Natural killer cell (primary cell): Measurements from ENCODE around the gene RRP1B. TPM values are rescaled to one million over a fixed set of nuclear protein-coding genes. Genes with fewer than 3 reads are reported as not detected.

Experiments used
- ATAC-seq, 3 donors: fragments of 150-1000 bp in 2 of 3; fragments of 200-7000 bp in 1 of 3; cut with Tn5 transposase; 1 replicate in 1 of 3; 2 replicates in 2 of 3; pipeline ENCODE4 v1.10.0; 2021; ENCODE audit warnings: mild to moderate bottlenecking in 2 of 3, moderate library complexity in 2 of 3
- DNase-seq, 2 donors: peaks; one replicate each; pipeline versions ENCODE4 v3.0.0 to v3.0.0-alpha.2; 2013 to 2021; ENCODE audit warnings: mixed read lengths in 1 of 2
- H3K27ac ChIP-seq: one replicate; pipeline ENCODE4 v1.5.1; 2013; ENCODE audit warnings: mild to moderate bottlenecking, low read length
- H3K27me3 ChIP-seq: one replicate; pipeline ENCODE4 v1.6.1; 2013; ENCODE audit warnings: low read length; ENCODE audit not compliant: control insufficient read depth, insufficient read depth
- H3K36me3 ChIP-seq: one replicate; pipeline ENCODE4 v1.6.1; 2013; ENCODE audit warnings: low read length; ENCODE audit not compliant: control insufficient read depth, insufficient read depth
- H3K4me1 ChIP-seq: one replicate; pipeline ENCODE4 v1.6.1; 2013; ENCODE audit warnings: low read length; ENCODE audit not compliant: control insufficient read depth, insufficient read depth
- H3K4me3 ChIP-seq: one replicate; pipeline ENCODE4 v1.5.1; 2013; ENCODE audit warnings: low read length
- H3K9me3 ChIP-seq: one replicate; pipeline ENCODE4 v1.6.1; 2013; ENCODE audit warnings: low read length; ENCODE audit not compliant: control insufficient read depth, insufficient read depth
- H3K27ac Mint-ChIP-seq, 2 donors: one replicate each; pipeline ENCODE4 v1.8.0; 2022; ENCODE audit warnings: mild to moderate bottlenecking in 2 of 2, mixed read lengths in 2 of 2, moderate library complexity in 1 of 2
- H3K27me3 Mint-ChIP-seq, 2 donors: one replicate each; pipeline ENCODE4 v1.8.0; 2022; ENCODE audit warnings: low read depth in 2 of 2, mixed read lengths in 2 of 2
- H3K36me3 Mint-ChIP-seq: one replicate; pipeline ENCODE4 v1.8.0; 2022; ENCODE audit warnings: mixed read lengths
- H3K4me1 Mint-ChIP-seq, 2 donors: one replicate each; pipeline ENCODE4 v1.8.0; 2022; ENCODE audit warnings: mixed read lengths in 2 of 2
- H3K4me3 Mint-ChIP-seq: one replicate; pipeline ENCODE4 v1.8.0; 2022; ENCODE audit warnings: mild to moderate bottlenecking, moderate library complexity, mixed read lengths
- H3K9me3 Mint-ChIP-seq, 2 donors: one replicate each; pipeline ENCODE4 v1.8.0; 2022; ENCODE audit warnings: mixed read lengths in 2 of 2
- WGBS: methylation state at CpG from one replicate; pipeline ENCODE4 v1.1.7; 2013; ENCODE audit warnings: missing lambda C conversion rate; ENCODE audit not compliant: insufficient coverage; 5-methylcytosine and 5-hydroxymethylcytosine counted together
- intact Hi-C: fragments of 100-400 bp; cut with micrococcal nuclease; formaldehyde crosslinking; loops from one replicate; pipeline ENCODE4 v1.14.2; 2022
- total RNA-seq, 4 donors: library from RNA; stranded (reverse); fragments of 120-200 nt in 1 of 4; gene quantifications; one replicate each; pipeline versions ENCODE4 v1.2.3 to v1.2.4, GENCODE V29; 2013 to 2022
- TF ChIP-seq, protein P1 (sequence below): fragments of 200-600 bp; IDR thresholded peaks from one replicate; pipeline ENCODE4 v1.8.0; 2022; ENCODE audit warnings: antibody characterized with exemption

The RRP1B gene, protein sequence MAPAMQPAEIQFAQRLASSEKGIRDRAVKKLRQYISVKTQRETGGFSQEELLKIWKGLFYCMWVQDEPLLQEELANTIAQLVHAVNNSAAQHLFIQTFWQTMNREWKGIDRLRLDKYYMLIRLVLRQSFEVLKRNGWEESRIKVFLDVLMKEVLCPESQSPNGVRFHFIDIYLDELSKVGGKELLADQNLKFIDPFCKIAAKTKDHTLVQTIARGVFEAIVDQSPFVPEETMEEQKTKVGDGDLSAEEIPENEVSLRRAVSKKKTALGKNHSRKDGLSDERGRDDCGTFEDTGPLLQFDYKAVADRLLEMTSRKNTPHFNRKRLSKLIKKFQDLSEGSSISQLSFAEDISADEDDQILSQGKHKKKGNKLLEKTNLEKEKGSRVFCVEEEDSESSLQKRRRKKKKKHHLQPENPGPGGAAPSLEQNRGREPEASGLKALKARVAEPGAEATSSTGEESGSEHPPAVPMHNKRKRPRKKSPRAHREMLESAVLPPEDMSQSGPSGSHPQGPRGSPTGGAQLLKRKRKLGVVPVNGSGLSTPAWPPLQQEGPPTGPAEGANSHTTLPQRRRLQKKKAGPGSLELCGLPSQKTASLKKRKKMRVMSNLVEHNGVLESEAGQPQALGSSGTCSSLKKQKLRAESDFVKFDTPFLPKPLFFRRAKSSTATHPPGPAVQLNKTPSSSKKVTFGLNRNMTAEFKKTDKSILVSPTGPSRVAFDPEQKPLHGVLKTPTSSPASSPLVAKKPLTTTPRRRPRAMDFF
- 10 to 100 TPM; 18.1 to 28.4 (median 25.0) TPM for total RNA-seq
- total RNA-seq (2013) = 20.7 TPM

DNA sequence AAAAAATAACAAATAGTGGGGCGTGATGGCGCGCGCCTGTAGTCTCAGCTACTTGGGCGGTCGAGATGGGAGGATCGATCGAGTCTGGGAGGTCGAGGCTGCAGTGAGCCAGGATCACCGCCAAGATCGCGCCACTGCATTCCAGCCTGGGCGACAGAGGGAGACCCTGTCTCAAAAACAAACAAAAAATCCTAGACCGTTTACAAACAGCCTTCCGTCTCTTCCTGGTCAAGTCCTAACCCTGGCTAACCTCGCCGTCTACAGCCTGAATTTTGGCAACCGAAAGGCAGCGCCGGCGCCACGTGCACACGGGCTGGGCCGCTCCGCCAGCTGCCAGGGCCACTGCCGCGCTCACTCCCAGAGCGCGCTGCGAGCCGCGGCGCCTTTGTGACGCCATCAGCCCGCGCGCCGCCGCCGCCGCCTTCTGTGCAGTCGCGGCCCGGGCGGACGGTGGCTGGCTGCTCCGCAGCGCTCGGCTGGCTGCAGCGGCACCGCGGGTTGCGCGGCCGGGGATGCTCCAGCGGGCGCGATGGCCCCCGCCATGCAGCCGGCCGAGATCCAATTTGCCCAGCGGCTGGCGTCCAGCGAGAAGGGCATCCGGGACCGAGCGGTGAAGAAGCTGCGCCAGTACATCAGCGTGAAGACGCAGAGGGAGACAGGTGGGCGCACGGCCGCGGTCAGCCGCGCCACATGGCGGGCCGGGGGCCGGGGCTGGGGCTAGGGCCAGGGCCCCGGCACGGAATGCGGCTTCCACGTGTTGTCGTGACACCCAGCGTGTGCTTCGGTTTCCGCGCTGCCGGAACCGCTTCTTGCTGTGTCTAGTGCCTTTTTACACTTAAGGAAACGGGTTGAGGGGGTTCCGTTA lies at the start of gene RRP1B, which contains the start of gene HSF2BP:
Gene RRP1B (plus strand): TSS at position 425 of the 865 bp plus-strand sequence. CDS start 105 bp downstream, at position 530.
Gene HSF2BP (minus strand): TSS at position 353 of the 865 bp plus-strand sequence. CDS start 1,392 bp downstream, outside the sequence.
- Histone ChIP-seq H3K36me3 (peaks cover 11% of the 10 kb centered on the region), H3K4me3 (peak within 1 kb of the TSS; percentile 77), H3K9me3 (no peaks in the 10 kb centered on the region), H3K27me3 (no peaks in the 10 kb centered on the region), H3K4me1 (peaks cover 22% of the 10 kb centered on the region), H3K27ac (peak within 1 kb of the TSS; percentile 79)
- Mint-ChIP-seq H3K36me3 (no peaks in the 10 kb centered on the region), H3K4me3 (peak within 1 kb of the TSS; percentile 94), H3K4me1 (peaks cover 29 to 30% of the 10 kb centered on the region in 2 donors), H3K27ac (peak within 1 kb of the TSS; percentile 85 to 94), H3K27me3 (peaks cover 0 to 4% of the 10 kb centered on the region in 2 donors), H3K9me3 (no peaks in the 10 kb centered on the region)
- intact Hi-C loops = loop anchor here (5.0 kb wide), 1 partner anchor 68 kb away; no protein-coding TSS in a partner anchor
- peak; percentile 90 to 91 (median 90) for ATAC-seq
- TF ChIP-seq, protein P1, sequence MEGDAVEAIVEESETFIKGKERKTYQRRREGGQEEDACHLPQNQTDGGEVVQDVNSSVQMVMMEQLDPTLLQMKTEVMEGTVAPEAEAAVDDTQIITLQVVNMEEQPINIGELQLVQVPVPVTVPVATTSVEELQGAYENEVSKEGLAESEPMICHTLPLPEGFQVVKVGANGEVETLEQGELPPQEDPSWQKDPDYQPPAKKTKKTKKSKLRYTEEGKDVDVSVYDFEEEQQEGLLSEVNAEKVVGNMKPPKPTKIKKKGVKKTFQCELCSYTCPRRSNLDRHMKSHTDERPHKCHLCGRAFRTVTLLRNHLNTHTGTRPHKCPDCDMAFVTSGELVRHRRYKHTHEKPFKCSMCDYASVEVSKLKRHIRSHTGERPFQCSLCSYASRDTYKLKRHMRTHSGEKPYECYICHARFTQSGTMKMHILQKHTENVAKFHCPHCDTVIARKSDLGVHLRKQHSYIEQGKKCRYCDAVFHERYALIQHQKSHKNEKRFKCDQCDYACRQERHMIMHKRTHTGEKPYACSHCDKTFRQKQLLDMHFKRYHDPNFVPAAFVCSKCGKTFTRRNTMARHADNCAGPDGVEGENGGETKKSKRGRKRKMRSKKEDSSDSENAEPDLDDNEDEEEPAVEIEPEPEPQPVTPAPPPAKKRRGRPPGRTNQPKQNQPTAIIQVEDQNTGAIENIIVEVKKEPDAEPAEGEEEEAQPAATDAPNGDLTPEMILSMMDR = no peak
- peak; percentile 81 to 90 for DNase-seq
- 9% methylated on average over 92 of the region's 92 CpGs for WGBS

DNA sequence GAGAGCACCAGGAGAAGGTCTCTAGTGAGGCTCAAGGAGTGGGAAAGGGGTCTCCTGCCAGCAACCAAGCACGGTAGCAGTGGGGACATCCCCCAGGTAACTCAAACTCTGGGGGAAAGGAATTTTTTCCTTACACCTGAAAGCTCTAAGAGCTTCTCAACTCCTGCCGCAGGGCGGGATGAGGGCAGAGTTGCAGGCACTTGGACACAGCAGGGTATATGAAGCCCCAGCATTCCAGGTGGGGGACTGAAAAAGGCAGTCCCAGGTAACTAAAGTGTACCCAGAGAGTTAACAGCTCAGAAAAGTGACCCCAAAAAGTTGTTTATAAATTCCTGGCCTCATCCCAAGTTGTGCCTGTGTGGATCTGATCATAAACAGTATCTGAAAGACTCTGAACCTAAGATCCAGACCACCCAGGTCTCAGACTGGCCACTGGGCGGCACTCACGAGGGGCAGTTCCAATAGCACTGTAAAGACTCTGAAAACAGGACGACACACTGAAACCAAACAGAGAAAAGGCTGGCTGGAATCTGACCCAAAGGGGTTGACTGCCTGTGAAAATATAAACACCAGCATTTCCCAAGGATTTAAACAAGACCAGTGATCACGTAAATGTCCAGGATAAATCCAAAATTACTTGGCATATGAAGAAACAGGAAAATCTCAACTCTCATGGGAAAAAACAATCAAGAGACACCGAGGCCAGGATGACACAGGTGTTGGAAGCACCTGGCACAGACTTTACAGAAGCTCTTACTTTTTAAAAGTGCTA lies 47.6 kb upstream of the RRP1B start:
- TF ChIP-seq, protein P1 = peak; percentile 13
- H3K4me1 Mint-ChIP-seq = no peaks in the 10 kb centered on the region
- Histone ChIP-seq H3K27me3 (no peaks in the 10 kb centered on the region), H3K27ac (no peak overlapping the region), H3K9me3 (no peaks in the 10 kb centered on the region), H3K36me3 (no peaks in the 10 kb centered on the region), H3K4me1 (no peaks in the 10 kb centered on the region), H3K4me3 (no peak overlapping the region)
- H3K27me3 Mint-ChIP-seq = peaks cover 0 to 10% of the 10 kb centered on the region in 2 donors
- DNase-seq (peak; percentile 17 to 18), ATAC-seq (peak; percentile 52 to 69 (median 53))
- H3K9me3 Mint-ChIP-seq = no peaks in the 10 kb centered on the region
- intact Hi-C loops = no loop called here
- 70% methylated on average over 8 of the region's 8 CpGs for WGBS
- H3K27ac Mint-ChIP-seq = no peak overlapping the region
- H3K36me3 Mint-ChIP-seq = no peaks in the 10 kb centered on the region
- H3K4me3 Mint-ChIP-seq = no peak overlapping the region

DNA sequence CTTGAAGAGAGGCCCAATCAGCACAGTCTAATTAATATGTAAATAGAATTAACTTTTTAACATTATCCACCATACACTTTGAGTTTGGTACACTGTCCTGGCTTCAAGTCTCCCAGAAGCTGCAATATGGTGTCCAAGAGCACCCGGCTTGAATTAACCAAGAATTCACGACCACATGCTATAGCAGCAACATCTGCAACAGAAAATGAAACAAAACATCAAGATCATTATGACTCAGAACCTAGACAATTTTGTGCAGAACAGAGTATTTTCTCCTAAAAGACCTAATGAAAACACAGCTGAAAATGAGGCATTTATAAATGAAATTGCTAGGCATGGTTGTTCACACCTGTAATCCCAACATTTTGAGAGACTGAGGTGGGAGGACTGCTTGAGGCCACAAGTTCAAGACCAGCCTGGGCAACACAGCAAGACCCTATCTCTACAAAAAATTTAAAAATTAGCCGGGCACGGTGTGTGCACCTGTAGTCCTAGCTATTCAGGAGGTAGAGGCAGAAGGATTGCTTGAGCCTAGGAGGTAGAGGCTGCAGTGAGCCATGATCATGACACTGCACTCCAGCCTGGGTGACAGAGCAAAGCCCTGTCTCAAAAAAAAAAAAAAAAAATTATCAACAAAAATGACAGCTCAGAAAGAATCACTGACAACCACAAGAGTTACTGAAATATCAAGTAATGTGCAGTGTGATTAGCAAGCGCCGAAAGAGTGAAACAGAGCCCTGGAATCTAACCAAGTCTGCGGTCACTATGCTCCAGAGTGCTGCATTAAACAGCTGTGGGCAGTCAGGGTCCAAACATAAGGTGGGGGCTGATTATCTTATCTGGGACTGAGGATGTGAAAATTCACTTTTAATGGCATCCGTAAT lies 45.4 kb upstream of the RRP1B start:
- Histone ChIP-seq H3K27me3 (no peaks in the 10 kb centered on the region), H3K36me3 (no peaks in the 10 kb centered on the region), H3K9me3 (no peaks in the 10 kb centered on the region), H3K27ac (no peak overlapping the region), H3K4me3 (no peak overlapping the region), H3K4me1 (no peaks in the 10 kb centered on the region)
- WGBS = 80% methylated on average over 7 of the region's 8 CpGs
- ATAC-seq (no peak), DNase-seq (no peak)
- H3K27ac Mint-ChIP-seq = no peak overlapping the region
- H3K36me3 Mint-ChIP-seq = no peaks in the 10 kb centered on the region
- H3K9me3 Mint-ChIP-seq = no peaks in the 10 kb centered on the region
- H3K4me3 Mint-ChIP-seq = no peak overlapping the region
- H3K27me3 Mint-ChIP-seq = no peaks in the 10 kb centered on the region
- H3K4me1 Mint-ChIP-seq = no peaks in the 10 kb centered on the region
- intact Hi-C loops = no loop called here
- TF ChIP-seq, protein P1 = no peak
